ENCODE data around the gene DDR2. TPM values are rescaled to one million over a fixed set of nuclear protein-coding genes. Genes with fewer than 3 reads are reported as not detected.

DDR2 gene
- polyA plus RNA-seq, 2 donors = 2.8 to 4.0 TPM

DNA sequence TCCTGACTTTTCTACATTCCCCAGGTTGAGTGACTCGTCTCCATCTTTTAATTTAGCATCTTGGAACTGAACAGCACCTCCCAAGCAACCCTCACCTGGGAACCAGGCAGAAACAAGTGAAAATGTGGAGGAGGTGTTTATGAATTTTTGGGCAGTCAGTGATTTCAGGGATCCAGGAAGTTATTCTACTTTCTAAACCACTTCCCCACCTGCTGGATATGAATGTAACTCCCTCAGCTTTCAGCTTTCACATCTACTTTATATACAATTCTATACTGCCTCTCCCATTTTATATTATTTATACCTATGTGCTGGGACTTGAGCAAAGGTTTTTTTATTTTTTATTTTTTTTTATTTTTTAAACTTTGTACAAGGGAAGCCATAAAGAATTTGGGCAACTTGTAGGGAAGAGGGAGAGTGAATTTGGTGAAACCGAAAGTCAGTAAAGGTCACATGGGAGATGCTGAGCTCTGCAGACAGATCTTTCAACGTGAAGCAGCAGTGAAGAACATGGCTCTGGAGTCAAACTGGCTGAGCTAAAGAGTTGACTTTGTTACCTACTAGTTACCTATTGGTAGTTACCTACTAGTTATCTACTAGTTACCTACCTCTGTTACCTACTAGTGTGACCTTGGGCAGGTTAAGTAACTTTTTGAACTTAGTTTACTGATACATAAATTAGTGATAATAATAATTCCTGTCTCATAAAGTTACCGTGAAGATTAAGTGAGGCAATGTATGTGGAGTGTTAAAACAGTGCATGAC is 45.5 kb downstream of the DDR2 start:
- Histone ChIP-seq H3K27ac (ENCODE audit: low read depth in 2 of 2, low read length in 1 of 2) (no peak overlapping the region), H3K36me3 (ENCODE audit: control insufficient read depth in 2 of 2, insufficient read depth in 2 of 2, low read length in 1 of 2) (no peaks in the 10 kb centered on the region), H3K4me3 (ENCODE audit: low read depth in 1 of 2, low read length in 2 of 2) (no peak overlapping the region), H3K4me1 (ENCODE audit: control insufficient read depth in 2 of 2, insufficient read depth in 2 of 2, low read length in 1 of 2) (no peaks in the 10 kb centered on the region), H3K27me3 (ENCODE audit: control insufficient read depth in 1 of 2, insufficient read depth in 2 of 2, low read length in 2 of 2) (no peaks in the 10 kb centered on the region), H3K9me3 (ENCODE audit: control insufficient read depth in 2 of 2, insufficient read depth in 1 of 2, low read depth in 1 of 2, low read length in 1 of 2) (no peaks in the 10 kb centered on the region)
- WGBS, 2 donors = 68 to 70% methylated on average over 4 of the region's 4 CpGs

DNA sequence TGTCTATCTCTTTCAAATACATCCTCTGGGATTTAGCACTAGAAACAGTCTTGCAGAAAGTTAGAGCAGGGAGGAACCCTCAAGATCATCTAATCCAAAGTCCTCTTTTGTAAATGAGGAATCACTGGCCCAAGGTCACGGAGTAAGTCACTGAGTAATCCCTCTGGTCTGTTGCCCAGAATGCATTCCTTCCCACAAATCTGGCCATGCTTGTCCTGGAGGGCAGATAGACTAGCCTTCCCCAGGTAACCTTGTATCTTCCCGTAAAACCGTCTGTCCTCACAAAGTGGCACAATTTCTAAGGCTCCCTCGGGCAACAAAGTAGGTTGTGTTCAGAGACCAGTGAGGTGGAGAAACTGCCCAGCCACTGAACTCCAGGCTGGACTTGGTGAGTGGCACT is 46.2 kb downstream of the DDR2 start:
- 39 to 63% methylated on average over 4 of the region's 4 CpGs for WGBS, 2 donors
- H3K27me3 ChIP-seq (ENCODE audit: control insufficient read depth in 1 of 2, insufficient read depth in 2 of 2, low read length in 2 of 2) = no peaks in the 10 kb centered on the region
- peak overlapping the region; percentile 35 to 57 for H3K27ac ChIP-seq (ENCODE audit: low read depth in 2 of 2, low read length in 1 of 2)
- no peaks in the 10 kb centered on the region for H3K36me3 ChIP-seq (ENCODE audit: control insufficient read depth in 2 of 2, insufficient read depth in 2 of 2, low read length in 1 of 2)
- no peaks in the 10 kb centered on the region for H3K9me3 ChIP-seq (ENCODE audit: control insufficient read depth in 2 of 2, insufficient read depth in 1 of 2, low read depth in 1 of 2, low read length in 1 of 2)
- no peak overlapping the region for H3K4me3 ChIP-seq (ENCODE audit: low read depth in 1 of 2, low read length in 2 of 2)
- no peaks in the 10 kb centered on the region for H3K4me1 ChIP-seq (ENCODE audit: control insufficient read depth in 2 of 2, insufficient read depth in 2 of 2, low read length in 1 of 2)

DNA sequence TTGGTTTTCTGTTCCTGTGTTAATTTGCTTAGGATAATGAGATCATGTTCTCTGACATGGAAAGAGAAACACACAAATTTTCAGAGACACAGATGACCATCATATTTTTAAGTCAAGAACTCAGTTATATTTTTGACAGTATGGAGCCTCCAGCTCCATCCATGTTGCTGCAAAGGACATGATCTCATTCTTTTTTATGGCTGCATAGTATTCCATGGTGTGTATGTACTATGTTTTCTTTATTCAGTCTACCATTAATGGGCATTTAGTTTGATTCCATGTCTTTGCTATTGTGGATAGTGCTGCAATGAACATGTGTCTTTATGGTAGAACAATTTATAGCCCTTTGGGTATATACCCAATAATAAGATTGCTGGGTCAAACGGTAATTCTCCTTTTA is 47.0 kb downstream of the DDR2 start:
- Histone ChIP-seq H3K9me3 (ENCODE audit: control insufficient read depth in 2 of 2, insufficient read depth in 1 of 2, low read depth in 1 of 2, low read length in 1 of 2) (no peaks in the 10 kb centered on the region), H3K36me3 (ENCODE audit: control insufficient read depth in 2 of 2, insufficient read depth in 2 of 2, low read length in 1 of 2) (no peaks in the 10 kb centered on the region), H3K27ac (ENCODE audit: low read depth in 2 of 2, low read length in 1 of 2) (no peak overlapping the region), H3K4me3 (ENCODE audit: low read depth in 1 of 2, low read length in 2 of 2) (no peak overlapping the region), H3K27me3 (ENCODE audit: control insufficient read depth in 1 of 2, insufficient read depth in 2 of 2, low read length in 2 of 2) (no peaks in the 10 kb centered on the region), H3K4me1 (ENCODE audit: control insufficient read depth in 2 of 2, insufficient read depth in 2 of 2, low read length in 1 of 2) (no peaks in the 10 kb centered on the region)
- WGBS, 2 donors = 0 to 42% methylated on average over 1 of the region's 1 CpG

DNA sequence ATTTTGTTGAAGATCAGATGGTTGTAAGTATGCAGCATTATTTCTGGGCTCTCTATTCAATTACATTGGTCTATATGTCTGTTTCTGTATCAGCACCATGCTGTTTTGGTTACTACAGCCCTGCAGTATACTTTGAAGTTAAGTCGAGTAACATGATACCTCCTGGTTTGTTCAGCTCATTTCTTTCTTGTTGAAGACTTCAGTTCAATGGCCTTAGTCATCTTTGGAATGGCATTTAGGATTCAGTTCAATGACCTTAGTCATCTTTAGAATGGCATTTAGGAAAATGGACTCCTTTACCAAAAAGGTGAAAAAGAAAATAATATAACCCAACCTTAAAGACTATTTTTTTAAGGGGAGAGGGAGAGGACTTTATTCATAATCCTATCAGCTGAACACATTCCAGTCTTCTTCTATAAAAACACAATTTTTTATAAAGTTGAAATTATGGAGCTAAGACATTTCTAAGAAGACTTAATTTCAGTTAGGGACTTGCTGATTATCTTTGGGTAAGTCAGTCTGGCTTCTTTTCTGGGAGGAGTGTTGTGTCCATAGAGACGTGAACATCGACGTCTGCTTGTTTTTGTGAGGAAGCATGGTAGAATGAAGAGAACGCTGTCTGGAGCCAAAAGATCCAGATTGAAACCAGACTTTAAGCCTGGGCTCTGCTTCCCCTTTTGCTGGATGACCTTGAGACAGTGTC is 48.3 kb downstream of the DDR2 start:
- Histone ChIP-seq H3K4me1 (ENCODE audit: control insufficient read depth in 2 of 2, insufficient read depth in 2 of 2, low read length in 1 of 2) (no peaks in the 10 kb centered on the region), H3K4me3 (ENCODE audit: low read depth in 1 of 2, low read length in 2 of 2) (no peak overlapping the region), H3K27ac (ENCODE audit: low read depth in 2 of 2, low read length in 1 of 2) (no peak overlapping the region), H3K9me3 (ENCODE audit: control insufficient read depth in 2 of 2, insufficient read depth in 1 of 2, low read depth in 1 of 2, low read length in 1 of 2) (no peaks in the 10 kb centered on the region), H3K27me3 (ENCODE audit: control insufficient read depth in 1 of 2, insufficient read depth in 2 of 2, low read length in 2 of 2) (no peaks in the 10 kb centered on the region), H3K36me3 (ENCODE audit: control insufficient read depth in 2 of 2, insufficient read depth in 2 of 2, low read length in 1 of 2) (no peaks in the 10 kb centered on the region)
- WGBS, 2 donors = 61 to 75% methylated on average over 5 of the region's 5 CpGs

DNA sequence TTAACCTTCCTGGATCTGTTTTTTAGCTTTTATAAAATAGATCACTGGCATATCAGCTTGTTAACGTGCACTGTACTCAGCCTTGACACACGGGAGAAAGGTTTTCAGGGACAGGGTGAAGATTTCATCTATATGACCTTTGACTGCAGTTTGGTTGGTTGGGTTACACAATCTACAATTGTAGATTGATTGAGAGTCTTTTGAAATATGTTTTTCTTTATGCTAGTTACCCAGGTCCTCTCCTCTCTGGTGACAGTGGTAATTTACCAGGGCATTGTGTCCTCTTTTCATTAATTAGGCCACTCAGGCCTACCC is 48.8 kb downstream of the DDR2 start:
- H3K27ac ChIP-seq (ENCODE audit: low read depth in 2 of 2, low read length in 1 of 2) = no peak overlapping the region
- H3K36me3 ChIP-seq (ENCODE audit: control insufficient read depth in 2 of 2, insufficient read depth in 2 of 2, low read length in 1 of 2) = no peaks in the 10 kb centered on the region
- 71 to 76% methylated on average over 2 of the region's 2 CpGs for WGBS, 2 donors
- H3K4me3 ChIP-seq (ENCODE audit: low read depth in 1 of 2, low read length in 2 of 2) = no peak overlapping the region
- H3K4me1 ChIP-seq (ENCODE audit: control insufficient read depth in 2 of 2, insufficient read depth in 2 of 2, low read length in 1 of 2) = no peaks in the 10 kb centered on the region
- H3K27me3 ChIP-seq (ENCODE audit: control insufficient read depth in 1 of 2, insufficient read depth in 2 of 2, low read length in 2 of 2) = no peaks in the 10 kb centered on the region
- H3K9me3 ChIP-seq (ENCODE audit: control insufficient read depth in 2 of 2, insufficient read depth in 1 of 2, low read depth in 1 of 2, low read length in 1 of 2) = no peaks in the 10 kb centered on the region

DNA sequence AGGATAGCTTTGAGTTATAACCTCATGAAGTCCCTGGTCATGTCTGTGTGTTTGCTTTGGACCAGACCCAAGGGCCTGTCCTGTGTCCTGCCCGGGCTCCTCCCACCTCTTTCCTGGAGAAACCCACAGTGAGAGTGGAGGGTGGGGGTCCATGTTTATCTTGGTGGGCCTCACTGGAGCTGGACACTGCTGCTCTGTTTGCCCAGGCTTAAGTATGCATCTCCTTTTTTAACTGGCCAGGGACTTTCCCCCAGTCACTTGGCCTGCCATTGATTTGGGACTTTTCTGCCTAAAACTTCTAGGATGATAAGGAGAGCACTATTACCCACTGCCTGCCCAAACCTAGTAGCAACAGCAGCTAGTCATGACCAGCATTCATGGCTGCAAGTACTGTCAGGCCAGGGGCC is 49.8 kb downstream of the DDR2 start:
- no peaks in the 10 kb centered on the region for H3K27me3 ChIP-seq (ENCODE audit: control insufficient read depth in 1 of 2, insufficient read depth in 2 of 2, low read length in 2 of 2)
- H3K4me1 ChIP-seq (ENCODE audit: control insufficient read depth in 2 of 2, insufficient read depth in 2 of 2, low read length in 1 of 2) = no peaks in the 10 kb centered on the region
- H3K36me3 ChIP-seq (ENCODE audit: control insufficient read depth in 2 of 2, insufficient read depth in 2 of 2, low read length in 1 of 2) = no peaks in the 10 kb centered on the region
- no peak overlapping the region for H3K4me3 ChIP-seq (ENCODE audit: low read depth in 1 of 2, low read length in 2 of 2)
- H3K27ac ChIP-seq (ENCODE audit: low read depth in 2 of 2, low read length in 1 of 2) = no peak overlapping the region
- H3K9me3 ChIP-seq (ENCODE audit: control insufficient read depth in 2 of 2, insufficient read depth in 1 of 2, low read depth in 1 of 2, low read length in 1 of 2) = no peaks in the 10 kb centered on the region
- 42 to 47% methylated on average over 1 of the region's 1 CpG for WGBS, 2 donors

DNA sequence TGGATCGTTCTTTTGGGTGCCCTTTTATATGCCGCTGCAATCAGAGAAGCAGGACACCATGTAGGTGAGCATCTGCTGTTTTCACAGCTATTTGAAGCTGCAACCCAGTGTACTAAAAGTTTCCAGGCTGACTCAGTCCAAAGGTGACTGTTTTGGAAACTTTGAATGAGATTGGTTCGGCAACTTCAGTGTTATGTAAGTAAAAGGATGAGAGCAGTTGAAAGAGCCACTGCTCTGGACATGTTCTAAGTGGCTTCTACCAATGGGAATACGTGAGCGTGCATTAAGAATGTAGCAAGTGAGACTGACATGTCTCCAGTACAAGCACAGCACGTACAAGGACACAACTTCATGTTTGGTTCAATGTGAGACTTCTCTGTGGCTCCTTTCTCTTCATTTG is 55.6 kb downstream of the DDR2 start:
- Histone ChIP-seq H3K9me3 (ENCODE audit: control insufficient read depth in 2 of 2, insufficient read depth in 1 of 2, low read depth in 1 of 2, low read length in 1 of 2) (no peaks in the 10 kb centered on the region), H3K27ac (ENCODE audit: low read depth in 2 of 2, low read length in 1 of 2) (peak overlapping the region in 1 of 2 donors; percentile 47), H3K4me3 (ENCODE audit: low read depth in 1 of 2, low read length in 2 of 2) (no peak overlapping the region), H3K4me1 (ENCODE audit: control insufficient read depth in 2 of 2, insufficient read depth in 2 of 2, low read length in 1 of 2) (peaks cover 0 to 9% of the 10 kb centered on the region in 2 donors), H3K36me3 (ENCODE audit: control insufficient read depth in 2 of 2, insufficient read depth in 2 of 2, low read length in 1 of 2) (no peaks in the 10 kb centered on the region), H3K27me3 (ENCODE audit: control insufficient read depth in 1 of 2, insufficient read depth in 2 of 2, low read length in 2 of 2) (no peaks in the 10 kb centered on the region)
- WGBS, 2 donors = 48% methylated on average over 6 of the region's 6 CpGs

DNA sequence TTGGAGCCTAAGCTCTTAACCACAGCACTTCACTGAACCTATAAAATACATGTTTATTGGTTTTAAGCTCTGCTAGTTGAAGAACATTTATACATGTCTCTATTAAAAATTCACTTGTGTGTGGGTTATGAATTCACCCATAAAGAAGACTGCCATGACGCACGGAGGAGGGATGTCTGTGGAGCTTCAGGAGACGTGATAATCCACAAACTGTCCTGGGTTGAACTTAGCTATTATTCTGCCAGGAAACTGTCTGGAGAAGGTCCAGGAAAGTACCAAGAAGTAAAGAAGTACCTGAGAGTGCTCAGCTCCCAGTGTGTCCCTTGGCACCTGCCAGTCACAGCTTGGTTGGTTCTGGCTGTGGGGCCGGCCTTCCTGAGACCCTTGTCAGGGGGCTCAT is 56.3 kb downstream of the DDR2 start:
- Histone ChIP-seq H3K36me3 (ENCODE audit: control insufficient read depth in 2 of 2, insufficient read depth in 2 of 2, low read length in 1 of 2) (no peaks in the 10 kb centered on the region), H3K4me1 (ENCODE audit: control insufficient read depth in 2 of 2, insufficient read depth in 2 of 2, low read length in 1 of 2) (peaks cover 0 to 9% of the 10 kb centered on the region in 2 donors), H3K27ac (ENCODE audit: low read depth in 2 of 2, low read length in 1 of 2) (peak overlapping the region; percentile 0 to 63), H3K27me3 (ENCODE audit: control insufficient read depth in 1 of 2, insufficient read depth in 2 of 2, low read length in 2 of 2) (no peaks in the 10 kb centered on the region), H3K4me3 (ENCODE audit: low read depth in 1 of 2, low read length in 2 of 2) (no peak overlapping the region), H3K9me3 (ENCODE audit: control insufficient read depth in 2 of 2, insufficient read depth in 1 of 2, low read depth in 1 of 2, low read length in 1 of 2) (no peaks in the 10 kb centered on the region)
- 40 to 49% methylated on average over 4 of the region's 4 CpGs for WGBS, 2 donors

DNA sequence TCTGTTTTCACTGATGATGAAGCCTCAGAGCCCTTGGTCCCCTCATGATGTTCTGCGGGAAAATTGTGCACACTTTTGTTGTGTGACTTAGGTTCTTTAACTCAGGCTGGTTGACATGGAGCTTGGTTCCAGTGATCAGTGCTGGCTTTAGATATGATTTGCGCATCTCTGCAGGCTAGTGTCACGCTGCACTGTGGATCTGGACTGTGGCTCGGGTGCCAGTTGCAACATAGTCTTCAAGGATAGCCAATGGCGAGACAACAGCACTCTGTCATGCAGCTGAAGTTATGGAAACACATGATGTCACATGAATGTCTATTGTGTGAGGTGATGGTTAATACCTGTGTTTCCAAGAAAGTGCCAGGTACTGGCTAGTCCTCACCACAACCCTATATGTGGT is 56.7 kb downstream of the DDR2 start:
- Histone ChIP-seq H3K27ac (ENCODE audit: low read depth in 2 of 2, low read length in 1 of 2) (peak overlapping the region; percentile 0 to 63), H3K4me3 (ENCODE audit: low read depth in 1 of 2, low read length in 2 of 2) (no peak overlapping the region), H3K36me3 (ENCODE audit: control insufficient read depth in 2 of 2, insufficient read depth in 2 of 2, low read length in 1 of 2) (no peaks in the 10 kb centered on the region), H3K9me3 (ENCODE audit: control insufficient read depth in 2 of 2, insufficient read depth in 1 of 2, low read depth in 1 of 2, low read length in 1 of 2) (no peaks in the 10 kb centered on the region), H3K4me1 (ENCODE audit: control insufficient read depth in 2 of 2, insufficient read depth in 2 of 2, low read length in 1 of 2) (peaks cover 0 to 9% of the 10 kb centered on the region in 2 donors), H3K27me3 (ENCODE audit: control insufficient read depth in 1 of 2, insufficient read depth in 2 of 2, low read length in 2 of 2) (no peaks in the 10 kb centered on the region)
- WGBS, 2 donors = 91 to 93% methylated on average over 5 of the region's 5 CpGs
